IPS-20b (cell line): ENCODE measurements around the gene TCF12.

Source experiments
- H3K27ac ChIP-seq: one replicate; pipeline ENCODE4 v1.5.1; 2013; ENCODE audit warnings: low read length
- H3K27me3 ChIP-seq: 2 replicates; pipeline ENCODE4 v1.6.1; 2013; ENCODE audit warnings: mild to moderate bottlenecking, low read length, inconsistent platforms; ENCODE audit not compliant: insufficient read depth
- H3K36me3 ChIP-seq: 2 replicates; pipeline ENCODE4 v1.6.1; 2013; ENCODE audit warnings: low read depth, mild to moderate bottlenecking, inconsistent platforms, low read length, moderate library complexity; ENCODE audit not compliant: insufficient read depth
- H3K4me1 ChIP-seq: 2 replicates; pipeline ENCODE4 v1.6.1; 2013; ENCODE audit warnings: mild to moderate bottlenecking, control low read depth, inconsistent platforms, low read length, moderate library complexity; ENCODE audit not compliant: insufficient read depth
- H3K4me3 ChIP-seq: 2 replicates; pipeline ENCODE4 v1.5.1; 2013; ENCODE audit warnings: mild to moderate bottlenecking, low read length, inconsistent platforms
- H3K9ac ChIP-seq: 2 replicates; pipeline ENCODE4 v1.6.1; 2013; ENCODE audit warnings: low read depth, mild to moderate bottlenecking, inconsistent platforms, low read length, moderate library complexity
- H3K9me3 ChIP-seq: 2 replicates; pipeline ENCODE4 v1.6.1; 2013; ENCODE audit warnings: mild to moderate bottlenecking, low read depth, low read length, inconsistent platforms; ENCODE audit not compliant: insufficient read depth

TCF12 gene

DNA sequence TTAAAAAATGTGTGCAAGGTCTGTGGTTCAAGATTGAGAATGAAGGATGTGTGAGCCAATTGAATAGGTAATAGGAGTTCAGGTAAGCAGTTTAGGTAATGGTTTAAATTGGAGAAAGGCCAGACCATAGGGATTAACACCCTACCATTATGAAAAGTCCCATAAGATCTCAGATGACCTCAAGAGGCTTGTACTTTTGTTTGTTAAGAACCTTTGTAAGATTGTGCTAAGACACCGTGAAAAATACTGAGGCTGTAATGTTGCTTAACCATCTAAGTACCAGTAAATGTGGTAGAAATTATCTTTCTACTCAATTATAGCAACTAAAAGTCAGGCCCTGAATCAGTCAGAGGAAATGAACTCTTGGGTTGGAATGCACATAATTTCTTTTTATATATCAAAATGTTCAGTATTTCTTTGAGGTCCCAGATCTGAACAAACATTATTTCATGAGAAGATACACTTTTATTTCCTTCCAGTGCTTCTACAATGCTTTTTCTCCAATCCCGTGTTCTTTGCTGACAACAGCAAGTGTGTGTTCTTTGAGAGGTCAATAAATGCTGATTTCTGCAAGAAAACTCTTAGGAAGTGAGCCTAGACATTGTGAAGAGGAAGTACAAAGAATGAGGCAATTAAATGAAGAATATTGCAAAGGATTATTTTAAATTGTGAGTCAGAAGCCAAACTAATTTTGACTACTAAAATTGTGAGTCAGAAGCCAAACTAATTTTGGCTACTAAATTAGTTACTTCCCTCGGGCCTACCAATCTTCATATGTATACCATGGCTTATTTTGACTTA lies 66.4 kb downstream of the TCF12 start:
- H3K27ac ChIP-seq, result peak overlapping the region; percentile 16
- H3K27me3 ChIP-seq, result no peaks in the 10 kb centered on the region
- no peaks in the 10 kb centered on the region for H3K36me3 ChIP-seq
- no peak overlapping the region for H3K4me3 ChIP-seq
- H3K9me3 ChIP-seq, result no peaks in the 10 kb centered on the region
- H3K9ac ChIP-seq, result no peak overlapping the region
- peaks cover 20% of the 10 kb centered on the region for H3K4me1 ChIP-seq

DNA sequence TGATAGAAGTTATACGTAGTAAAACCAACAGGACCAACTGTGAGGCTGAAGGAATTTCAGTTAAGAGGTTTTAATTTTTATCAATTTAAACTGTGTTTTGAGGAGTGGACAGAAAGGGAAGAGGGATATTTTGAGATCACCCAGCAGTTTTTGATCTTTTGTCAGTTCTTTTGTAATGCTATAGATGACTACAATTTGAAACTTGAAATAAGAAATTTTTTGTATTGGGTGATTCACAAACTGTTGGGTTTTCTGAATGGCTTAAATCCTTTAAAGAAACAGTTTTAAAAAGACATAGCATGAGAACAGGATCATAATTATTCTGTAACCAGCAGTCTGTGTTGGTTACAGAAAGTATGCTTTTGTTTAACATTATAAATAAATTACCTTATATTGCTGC lies 67.4 kb downstream of the TCF12 start:
- Histone ChIP-seq H3K27ac (no peak overlapping the region), H3K4me1 (peaks cover 20% of the 10 kb centered on the region), H3K4me3 (no peak overlapping the region), H3K9ac (no peak overlapping the region), H3K36me3 (no peaks in the 10 kb centered on the region), H3K9me3 (no peaks in the 10 kb centered on the region), H3K27me3 (no peaks in the 10 kb centered on the region)

DNA sequence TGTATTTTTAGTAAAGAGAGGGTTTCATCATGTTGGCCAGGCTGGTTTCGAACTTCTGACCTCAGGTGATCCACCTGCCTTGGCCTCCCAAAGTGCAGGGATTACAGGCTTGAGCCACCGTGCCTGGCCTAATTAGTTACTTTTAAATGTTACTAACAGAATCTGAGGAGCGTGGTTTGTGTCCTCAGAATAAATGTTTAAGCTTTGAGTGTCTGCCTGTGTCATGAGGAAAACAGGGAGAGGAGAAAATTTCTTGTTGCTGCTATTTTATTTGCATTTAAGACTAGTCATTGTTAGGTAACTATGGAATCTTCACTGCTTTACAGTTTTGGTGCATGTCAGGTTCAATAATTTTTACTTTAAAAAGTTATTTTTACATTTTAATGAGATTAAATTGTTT lies 68.8 kb downstream of the TCF12 start:
- no peak overlapping the region for H3K27ac ChIP-seq
- H3K9ac ChIP-seq, result no peak overlapping the region
- H3K4me3 ChIP-seq, result no peak overlapping the region
- H3K27me3 ChIP-seq, result no peaks in the 10 kb centered on the region
- peaks cover 20% of the 10 kb centered on the region for H3K4me1 ChIP-seq
- H3K36me3 ChIP-seq, result no peaks in the 10 kb centered on the region
- H3K9me3 ChIP-seq, result no peaks in the 10 kb centered on the region

DNA sequence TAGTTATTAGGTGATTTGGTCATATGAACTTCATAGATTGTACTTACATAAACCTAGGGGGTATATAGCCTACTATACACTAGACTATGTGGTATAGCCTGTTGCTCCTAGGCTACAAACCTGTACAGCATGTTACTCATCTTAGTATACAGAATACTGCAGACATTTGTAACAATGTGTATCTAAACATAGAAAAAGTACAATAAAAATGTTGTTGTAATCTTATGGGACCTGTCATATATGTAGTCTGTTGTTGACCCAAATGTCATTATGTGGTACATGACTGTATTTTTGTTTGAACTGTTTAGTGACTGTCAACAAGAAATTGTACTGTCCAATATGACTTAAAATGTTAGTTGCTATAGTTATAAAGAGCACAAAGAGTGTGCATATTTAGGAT lies 69.8 kb downstream of the TCF12 start:
- Histone ChIP-seq H3K4me3 (no peak overlapping the region), H3K27ac (no peak overlapping the region), H3K36me3 (peaks cover 2% of the 10 kb centered on the region; the same call in 1 of the 2 replicates), H3K9me3 (no peaks in the 10 kb centered on the region), H3K4me1 (peaks cover 20% of the 10 kb centered on the region), H3K27me3 (no peaks in the 10 kb centered on the region), H3K9ac (no peak overlapping the region)

DNA sequence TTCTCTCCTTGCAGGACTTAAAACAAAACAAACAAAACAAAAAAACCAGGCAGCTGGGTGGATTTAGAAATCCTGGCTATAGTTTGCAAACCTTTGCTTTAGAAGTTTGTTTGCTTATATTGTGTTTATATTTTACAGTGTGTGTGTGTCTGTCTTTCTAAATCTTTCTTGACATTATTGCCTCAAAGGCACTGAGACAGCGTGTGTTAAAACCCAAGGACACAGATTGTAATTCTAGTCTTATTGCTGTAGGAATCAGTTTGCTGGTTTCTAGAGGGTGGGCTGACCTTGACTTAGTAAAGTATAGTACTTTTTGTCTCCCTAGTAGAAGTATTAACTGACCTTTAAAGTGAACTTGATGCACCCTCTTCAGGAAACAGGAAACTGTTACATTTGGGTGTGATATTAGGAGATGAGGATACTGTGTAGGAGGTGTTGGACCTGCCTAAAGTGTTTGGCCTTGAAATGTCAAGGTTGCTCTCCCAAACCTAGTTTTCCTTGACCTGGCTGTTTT lies 71.0 kb downstream of the TCF12 start:
- no peak overlapping the region for H3K9ac ChIP-seq
- H3K27ac ChIP-seq, result no peak overlapping the region
- H3K27me3 ChIP-seq, result no peaks in the 10 kb centered on the region
- H3K4me1 ChIP-seq, result peaks cover 17% of the 10 kb centered on the region
- no peaks in the 10 kb centered on the region for H3K9me3 ChIP-seq
- H3K36me3 ChIP-seq, result peaks cover 10% of the 10 kb centered on the region
- H3K4me3 ChIP-seq, result no peak overlapping the region

DNA sequence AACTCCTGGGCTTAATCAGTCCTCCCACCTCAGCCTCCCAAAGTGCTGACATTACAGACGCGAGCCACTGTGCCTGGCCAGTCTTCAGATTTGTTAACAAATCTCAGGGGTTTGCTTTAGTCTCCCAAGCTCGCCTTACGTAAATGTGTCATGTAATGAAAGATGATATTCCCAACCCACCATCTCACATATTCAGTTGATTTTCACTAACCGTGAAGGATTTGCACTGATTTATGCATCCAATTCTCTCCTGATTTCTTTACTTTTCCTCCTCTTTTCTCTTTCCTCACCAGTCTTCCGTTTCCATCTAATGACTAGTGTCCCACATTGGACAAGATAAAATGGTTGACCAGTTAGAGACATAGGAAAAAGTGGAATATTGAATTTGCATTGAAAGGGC lies 72.6 kb downstream of the TCF12 start:
- H3K4me3 ChIP-seq, result no peak overlapping the region
- peaks cover 11% of the 10 kb centered on the region for H3K4me1 ChIP-seq
- H3K27me3 ChIP-seq, result no peaks in the 10 kb centered on the region
- H3K36me3 ChIP-seq, result peaks cover 10% of the 10 kb centered on the region
- no peak overlapping the region for H3K27ac ChIP-seq
- no peak overlapping the region for H3K9ac ChIP-seq
- H3K9me3 ChIP-seq, result no peaks in the 10 kb centered on the region

DNA sequence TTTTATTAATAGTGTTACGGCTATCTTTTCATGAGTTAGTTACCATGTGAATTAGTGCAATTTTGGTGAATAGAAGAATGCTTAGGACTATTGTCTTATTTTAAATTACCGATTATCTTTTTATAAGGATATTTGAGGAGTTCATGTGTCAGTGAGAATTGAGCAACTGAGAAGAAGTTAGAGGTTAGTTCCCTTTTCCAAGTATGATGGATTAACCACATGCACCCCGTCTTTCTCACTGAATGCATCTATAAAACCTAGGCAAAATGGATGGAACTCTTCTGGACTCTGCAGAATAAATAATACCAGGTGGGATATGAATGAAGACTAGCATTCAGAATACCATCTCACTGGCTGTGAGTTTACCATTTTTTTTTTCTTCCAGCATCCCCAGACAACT lies 74.3 kb downstream of the TCF12 start:
- no peak overlapping the region for H3K4me3 ChIP-seq
- H3K27ac ChIP-seq, result no peak overlapping the region
- H3K36me3 ChIP-seq, result peaks cover 10% of the 10 kb centered on the region
- H3K9ac ChIP-seq, result no peak overlapping the region
- no peaks in the 10 kb centered on the region for H3K27me3 ChIP-seq
- peaks cover 6% of the 10 kb centered on the region for H3K4me1 ChIP-seq
- no peaks in the 10 kb centered on the region for H3K9me3 ChIP-seq

DNA sequence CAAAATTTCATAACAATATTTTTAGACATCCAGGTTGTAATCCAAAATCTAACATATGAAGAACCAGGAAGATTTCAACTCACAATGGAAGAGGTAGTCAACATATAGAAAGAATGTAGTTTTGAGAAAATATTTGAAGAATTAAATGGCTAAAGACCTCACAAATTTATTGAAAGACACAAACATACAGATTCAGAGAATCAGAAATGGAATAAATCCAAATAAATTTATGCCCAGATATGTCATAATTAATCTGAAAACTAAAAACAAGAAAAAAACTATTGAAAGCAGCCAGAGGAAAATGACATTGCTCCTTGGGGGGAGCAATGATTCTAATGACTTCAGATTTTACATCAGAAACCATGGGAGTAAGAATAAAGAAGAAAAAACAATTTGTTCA lies 75.8 kb downstream of the TCF12 start:
- H3K27me3 ChIP-seq, result no peaks in the 10 kb centered on the region
- no peak overlapping the region for H3K27ac ChIP-seq
- no peaks in the 10 kb centered on the region for H3K9me3 ChIP-seq
- H3K9ac ChIP-seq, result no peak overlapping the region
- peaks cover under 1% of the 10 kb centered on the region; the same call in 1 of the 2 replicates for H3K4me1 ChIP-seq
- no peak overlapping the region for H3K4me3 ChIP-seq
- peaks cover 10% of the 10 kb centered on the region for H3K36me3 ChIP-seq

DNA sequence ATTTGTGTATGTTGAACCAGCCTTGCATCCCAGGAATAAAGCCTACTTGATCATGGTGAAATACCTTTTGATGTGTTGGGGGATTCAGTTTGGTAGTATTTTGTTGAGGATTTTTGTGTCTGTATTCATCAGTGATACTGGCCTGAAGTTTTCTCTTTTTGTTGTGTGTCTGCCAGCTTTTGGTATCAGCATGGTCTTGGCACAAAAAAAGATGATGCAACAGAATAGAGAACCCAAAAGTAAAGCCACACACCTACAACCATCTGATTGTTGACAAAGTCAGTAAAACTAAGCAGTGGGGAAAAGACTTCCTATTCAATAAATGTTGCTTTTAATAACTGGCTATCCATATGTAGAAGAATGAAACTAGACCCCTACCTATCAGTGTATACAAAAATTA lies 77.6 kb downstream of the TCF12 start:
- no peaks in the 10 kb centered on the region for H3K27me3 ChIP-seq
- H3K27ac ChIP-seq, result no peak overlapping the region
- H3K4me1 ChIP-seq, result no peaks in the 10 kb centered on the region
- H3K9me3 ChIP-seq, result no peaks in the 10 kb centered on the region
- H3K9ac ChIP-seq, result no peak overlapping the region
- peaks cover 10% of the 10 kb centered on the region for H3K36me3 ChIP-seq
- no peak overlapping the region for H3K4me3 ChIP-seq

DNA sequence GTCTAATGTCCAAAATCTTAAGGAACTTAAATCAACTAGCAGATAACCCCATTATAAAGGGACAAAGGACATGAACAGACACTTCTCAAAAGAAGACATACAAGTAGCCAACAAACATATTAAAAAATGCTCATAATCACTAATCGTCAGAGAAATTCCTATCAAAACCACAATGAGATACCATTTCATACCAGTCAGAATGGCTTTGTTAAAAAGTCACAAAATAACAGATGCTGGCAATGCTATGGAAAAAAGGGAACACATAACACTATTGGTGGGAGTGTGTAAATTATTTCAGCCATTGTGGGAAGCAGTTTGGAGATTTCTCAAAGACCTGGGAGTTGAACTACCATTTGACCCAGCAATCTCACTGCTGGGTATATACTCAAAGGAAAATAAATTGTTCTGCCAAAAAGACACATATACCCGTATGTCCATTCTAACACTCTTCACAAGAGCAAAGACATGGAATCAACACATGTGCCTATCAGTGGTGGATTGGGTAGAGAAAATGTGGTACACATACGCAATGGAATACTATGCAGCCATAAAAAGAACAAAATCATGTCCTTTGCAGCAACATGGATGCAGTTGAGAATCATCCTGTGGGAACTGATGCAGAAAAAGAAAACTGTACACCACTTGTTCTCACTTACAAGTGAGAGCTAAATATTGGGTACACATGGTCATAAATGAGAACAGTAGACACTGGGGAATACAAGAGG lies 78.5 kb downstream of the TCF12 start:
- no peak overlapping the region for H3K27ac ChIP-seq
- no peak overlapping the region for H3K9ac ChIP-seq
- H3K4me1 ChIP-seq, result no peaks in the 10 kb centered on the region
- no peaks in the 10 kb centered on the region for H3K27me3 ChIP-seq
- no peaks in the 10 kb centered on the region for H3K9me3 ChIP-seq
- H3K4me3 ChIP-seq, result no peak overlapping the region
- H3K36me3 ChIP-seq, result peaks cover 10% of the 10 kb centered on the region

DNA sequence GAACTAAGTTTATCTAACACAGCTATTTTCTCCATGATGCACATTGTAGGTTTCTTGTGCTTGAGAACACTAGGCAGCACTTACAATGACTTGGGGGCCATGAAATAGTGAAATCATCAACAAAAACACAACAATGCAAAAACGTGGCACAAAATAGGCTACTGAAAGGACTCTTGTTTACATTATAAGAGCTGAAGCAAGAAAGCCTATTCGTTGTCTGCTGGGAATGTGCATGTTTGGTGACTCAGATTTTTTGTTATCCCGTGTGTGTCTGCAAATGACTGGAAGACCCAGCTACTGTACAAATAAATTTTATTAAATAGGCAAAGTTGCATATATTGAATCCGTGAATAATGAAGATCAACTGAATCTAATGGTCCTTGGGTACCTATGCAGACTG lies 85.0 kb downstream of the TCF12 start:
- H3K27me3 ChIP-seq, result no peaks in the 10 kb centered on the region
- H3K27ac ChIP-seq, result no peak overlapping the region
- H3K9me3 ChIP-seq, result no peaks in the 10 kb centered on the region
- peaks cover 8% of the 10 kb centered on the region for H3K4me1 ChIP-seq
- H3K36me3 ChIP-seq, result no peaks in the 10 kb centered on the region
- no peak overlapping the region for H3K4me3 ChIP-seq
- H3K9ac ChIP-seq, result no peak overlapping the region

DNA sequence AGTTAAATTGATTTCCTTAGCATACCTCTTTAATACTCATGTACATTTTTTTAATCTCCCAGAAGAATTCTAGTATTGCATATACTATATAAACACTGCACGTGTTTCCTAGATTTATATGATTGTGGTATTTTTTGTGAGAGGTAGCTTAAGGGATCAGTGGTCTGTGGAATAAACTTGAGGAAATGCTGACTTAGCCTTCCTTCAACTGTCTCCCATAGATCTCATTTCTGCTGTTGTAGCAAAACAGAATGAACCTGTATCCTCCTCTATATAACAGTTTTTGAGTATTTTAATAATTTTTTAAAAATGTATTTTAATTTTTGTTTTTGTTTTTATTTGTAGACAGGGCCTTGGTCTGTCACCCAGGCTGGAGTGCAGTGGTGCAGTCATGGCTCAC lies 86.8 kb downstream of the TCF12 start:
- H3K27ac ChIP-seq, result no peak overlapping the region
- peaks cover 8% of the 10 kb centered on the region for H3K4me1 ChIP-seq
- H3K4me3 ChIP-seq, result no peak overlapping the region
- H3K9ac ChIP-seq, result no peak overlapping the region
- no peaks in the 10 kb centered on the region for H3K9me3 ChIP-seq
- no peaks in the 10 kb centered on the region for H3K36me3 ChIP-seq
- no peaks in the 10 kb centered on the region for H3K27me3 ChIP-seq
